DND-41 (cell line): ENCODE data around the gene APBB1IP.
A peak's percentile ranks its signal among the peaks of the same experiment; 100 is the strongest.
"Not testable (repeated sequence)": the region's sequence is repeated elsewhere in the genome, so short reads cannot be mapped to it uniquely, and the experiment has no call there.

ENCODE experiments used
- ATAC-seq: fragments of 200-7000 bp; cut with Tn5 transposase; 3 replicates; pipeline ENCODE4 v1.9.1; 2021; ENCODE audit warnings: low read depth; ENCODE audit not compliant: insufficient read depth
- DNase-seq: peaks from one replicate; pipeline ENCODE4 v3.0.0-alpha.2; 2020
- H2AFZ ChIP-seq: 2 replicates; pipeline ENCODE4 v1.6.0; 2012; ENCODE audit warnings: low read depth, low read length
- H3K27ac ChIP-seq: 2 replicates; pipeline ENCODE4 v1.5.1; 2012; ENCODE audit warnings: low read length, inconsistent platforms
- H3K27me3 ChIP-seq: fragments of 200-600 bp; sonication (generic); 2 replicates; pipeline ENCODE4 v1.6.0; 2012; ENCODE audit warnings: low read length, mild to moderate bottlenecking, inconsistent platforms; ENCODE audit not compliant: insufficient read depth, poor library complexity
- H3K36me3 ChIP-seq: 2 replicates; pipeline ENCODE4 v1.5.1; 2012; ENCODE audit warnings: low read length, inconsistent platforms; ENCODE audit not compliant: insufficient read depth
- H3K4me1 ChIP-seq: 2 replicates; pipeline ENCODE4 v1.5.1; 2012; ENCODE audit warnings: mild to moderate bottlenecking, low read length; ENCODE audit not compliant: insufficient read depth
- H3K4me2 ChIP-seq: 2 replicates; pipeline ENCODE4 v1.6.0; 2012; ENCODE audit warnings: mild to moderate bottlenecking, moderate library complexity, low read length, inconsistent platforms; ENCODE audit not compliant: insufficient read depth
- H3K4me3 ChIP-seq, 2 experiments: fragments of 200-600 bp in 1 of 2; shearing (Covaris generic) in 1 of 2; 2 replicates each; pipeline ENCODE4 v1.5.1; 2012 to 2016; ENCODE audit warnings: inconsistent platforms in 2 of 2, low read length in 2 of 2, mild to moderate bottlenecking in 2 of 2, low read depth in 1 of 2, moderate library complexity in 1 of 2
- H3K79me2 ChIP-seq: 2 replicates; pipeline ENCODE4 v1.6.0; 2012; ENCODE audit warnings: low read length, inconsistent platforms; ENCODE audit not compliant: insufficient read depth
- H3K9ac ChIP-seq: 2 replicates; pipeline ENCODE4 v1.6.0; 2012; ENCODE audit warnings: low read depth, mild to moderate bottlenecking, inconsistent platforms, low read length, moderate library complexity
- H3K9me3 ChIP-seq: 2 replicates; pipeline ENCODE4 v1.5.1; 2012; ENCODE audit warnings: low read length, moderate library complexity, mild to moderate bottlenecking, inconsistent platforms; ENCODE audit not compliant: insufficient read depth, severe bottlenecking
- H4K20me1 ChIP-seq: 2 replicates; pipeline ENCODE4 v1.6.0; 2012; ENCODE audit warnings: low read length; ENCODE audit not compliant: insufficient read depth
- EZH2 ChIP-seq: IDR thresholded peaks from 3 replicates; pipeline ENCODE4 v1.6.1; 2012; ENCODE audit warnings: borderline replicate concordance, low read depth, mild to moderate bottlenecking, moderate library complexity, low read length, inconsistent platforms; ENCODE audit not compliant: severe bottlenecking
- TF ChIP-seq, protein P1 (sequence below): IDR thresholded peaks from 2 replicates; pipeline ENCODE4 v1.5.1; 2012; ENCODE audit warnings: borderline replicate concordance, low read length, moderate library complexity, mild to moderate bottlenecking; ENCODE audit not compliant: poor library complexity, severe bottlenecking; ENCODE audit errors: extremely low read depth

The APBB1IP gene

DNA sequence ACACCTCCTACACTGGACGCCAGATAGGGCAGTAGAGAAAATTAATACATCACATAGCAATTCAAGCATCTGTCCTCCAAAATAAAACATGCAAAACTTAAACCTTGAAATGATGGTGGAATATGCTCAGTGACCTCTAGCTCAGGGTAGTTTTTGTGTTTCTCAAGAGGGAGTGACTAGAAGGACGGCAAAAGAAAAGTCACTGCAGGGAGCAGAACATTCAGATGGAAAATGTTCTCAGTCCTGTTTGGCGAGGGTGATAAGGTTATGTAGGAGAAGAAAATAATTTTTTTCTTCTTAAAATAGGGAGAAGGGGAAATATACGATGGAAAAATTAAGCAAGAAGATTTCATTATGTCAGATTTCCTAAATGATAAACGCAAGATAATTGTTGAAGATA is 50.9 kb downstream of the APBB1IP start:
- H3K79me2 ChIP-seq = peaks cover 84% of the 10 kb centered on the region
- H3K27me3 ChIP-seq = no peaks in the 10 kb centered on the region
- no peak overlapping the region for H3K4me3 ChIP-seq
- no peak overlapping the region for H3K9ac ChIP-seq
- H4K20me1 ChIP-seq = no peaks in the 10 kb centered on the region; the same call in 1 of the 2 replicates
- peaks cover 65% of the 10 kb centered on the region for H3K36me3 ChIP-seq
- no peak overlapping the region for H3K4me2 ChIP-seq
- H2AFZ ChIP-seq = no peak overlapping the region
- peaks cover 3% of the 10 kb centered on the region; the same call in 1 of the 2 replicates for H3K4me1 ChIP-seq
- ATAC-seq = no peak
- H3K9me3 ChIP-seq = no peaks in the 10 kb centered on the region
- H3K27ac ChIP-seq = peak overlapping the region; percentile 7; the same call in 1 of the 2 replicates
- DNase-seq = no peak
- TF ChIP-seq, protein P1, sequence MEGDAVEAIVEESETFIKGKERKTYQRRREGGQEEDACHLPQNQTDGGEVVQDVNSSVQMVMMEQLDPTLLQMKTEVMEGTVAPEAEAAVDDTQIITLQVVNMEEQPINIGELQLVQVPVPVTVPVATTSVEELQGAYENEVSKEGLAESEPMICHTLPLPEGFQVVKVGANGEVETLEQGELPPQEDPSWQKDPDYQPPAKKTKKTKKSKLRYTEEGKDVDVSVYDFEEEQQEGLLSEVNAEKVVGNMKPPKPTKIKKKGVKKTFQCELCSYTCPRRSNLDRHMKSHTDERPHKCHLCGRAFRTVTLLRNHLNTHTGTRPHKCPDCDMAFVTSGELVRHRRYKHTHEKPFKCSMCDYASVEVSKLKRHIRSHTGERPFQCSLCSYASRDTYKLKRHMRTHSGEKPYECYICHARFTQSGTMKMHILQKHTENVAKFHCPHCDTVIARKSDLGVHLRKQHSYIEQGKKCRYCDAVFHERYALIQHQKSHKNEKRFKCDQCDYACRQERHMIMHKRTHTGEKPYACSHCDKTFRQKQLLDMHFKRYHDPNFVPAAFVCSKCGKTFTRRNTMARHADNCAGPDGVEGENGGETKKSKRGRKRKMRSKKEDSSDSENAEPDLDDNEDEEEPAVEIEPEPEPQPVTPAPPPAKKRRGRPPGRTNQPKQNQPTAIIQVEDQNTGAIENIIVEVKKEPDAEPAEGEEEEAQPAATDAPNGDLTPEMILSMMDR = no peak
- TF ChIP-seq EZH2 = no peak

- DNase-seq, H3K4me3 ChIP-seq, H3K27me3 ChIP-seq, ATAC-seq, H3K4me1 ChIP-seq, H3K4me2 ChIP-seq, H2AFZ ChIP-seq, H3K9ac ChIP-seq, H3K9me3 ChIP-seq, H3K27ac ChIP-seq, H4K20me1 ChIP-seq: not testable (repeated sequence)
- Histone ChIP-seq H3K79me2 (peaks cover 79% of the 10 kb centered on the region), H3K36me3 (peaks cover 75% of the 10 kb centered on the region)
These were observed 52.2 kb downstream of the APBB1IP start for GRCh38 chr10:26490367-26490766.

GRCh38 chr10:26491276-26491675 is 53.1 kb downstream of the APBB1IP start:
- ATAC-seq (no peak), DNase-seq (no peak)
- peaks cover 83% of the 10 kb centered on the region for H3K36me3 ChIP-seq
- no peaks in the 10 kb centered on the region for H3K4me1 ChIP-seq
- H2AFZ ChIP-seq = no peak overlapping the region
- no peaks in the 10 kb centered on the region for H3K27me3 ChIP-seq
- H4K20me1 ChIP-seq = no peaks in the 10 kb centered on the region; the same call in 1 of the 2 replicates
- no peak overlapping the region for H3K9ac ChIP-seq
- TF ChIP-seq, protein P1 = no peak
- no peak for TF ChIP-seq EZH2
- H3K79me2 ChIP-seq = peaks cover 72% of the 10 kb centered on the region
- H3K27ac ChIP-seq = peak overlapping the region; percentile 45; the same call in 1 of the 2 replicates
- no peaks in the 10 kb centered on the region for H3K9me3 ChIP-seq
- no peak overlapping the region for H3K4me3 ChIP-seq
- no peak overlapping the region for H3K4me2 ChIP-seq

GRCh38 chr10:26491934-26492333 is 53.8 kb downstream of the APBB1IP start:
- no peak for ATAC-seq
- Histone ChIP-seq H3K4me3 (no peak overlapping the region), H3K27ac (no peak overlapping the region), H3K4me2 (no peak overlapping the region), H2AFZ (no peak overlapping the region), H3K9me3 (no peaks in the 10 kb centered on the region), H3K4me1 (no peaks in the 10 kb centered on the region), H3K27me3 (no peaks in the 10 kb centered on the region), H3K9ac (no peak overlapping the region), H4K20me1 (no peaks in the 10 kb centered on the region; the same call in 1 of the 2 replicates), H3K79me2 (peaks cover 68% of the 10 kb centered on the region), H3K36me3 (peaks cover 87% of the 10 kb centered on the region)
- no peak for TF ChIP-seq EZH2
- TF ChIP-seq, protein P1 = no peak
- DNase-seq = no peak

DNA sequence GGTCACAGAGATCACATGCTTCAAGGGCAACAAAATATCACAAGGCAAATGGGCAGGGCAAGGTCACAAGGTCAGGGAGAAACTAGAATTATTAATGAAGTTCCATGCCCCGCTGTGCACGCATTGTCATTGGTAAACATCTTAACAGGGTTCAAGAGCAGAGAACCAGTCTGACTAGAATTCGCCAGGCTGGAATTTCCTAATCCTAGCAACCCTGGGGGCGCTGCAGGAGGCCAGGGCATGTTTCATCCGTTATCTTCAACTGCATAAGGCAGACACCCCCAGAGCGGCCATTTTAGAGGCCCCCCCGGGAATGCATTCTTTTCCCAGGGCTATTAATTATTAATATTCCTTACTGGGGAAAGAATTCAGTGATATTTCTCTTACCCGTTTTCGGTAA is 54.6 kb downstream of the APBB1IP start:
- peaks cover 60% of the 10 kb centered on the region for H3K79me2 ChIP-seq
- not testable (repeated sequence) for H3K4me2 ChIP-seq, H3K4me3 ChIP-seq, H3K27ac ChIP-seq, H3K9me3 ChIP-seq, H3K4me1 ChIP-seq, H4K20me1 ChIP-seq, H2AFZ ChIP-seq, H3K27me3 ChIP-seq, DNase-seq, ATAC-seq, H3K9ac ChIP-seq
- H3K36me3 ChIP-seq = peaks cover 87% of the 10 kb centered on the region
